HG03060 (cell line): Measurements from ENCODE around the gene LRMDA.

Experiments used
- ATAC-seq: cut with Tn5 transposase; IDR thresholded peaks from one replicate; pipeline ENCODE4 v1.9.1; 2021; ENCODE audit warnings: low read depth, moderate number of reproducible peaks; ENCODE audit not compliant: unreplicated experiment

The LRMDA gene

GRCh38 chr10:75443362-75443761 lies 11.9 kb downstream of the LRMDA start:
- no peak for ATAC-seq

- ATAC-seq = no peak
These were observed 13.5 kb downstream of the LRMDA start for GRCh38 chr10:75444781-75445386.

- ATAC-seq = no peak
These were observed 15.1 kb downstream of the LRMDA start for GRCh38 chr10:75446508-75446907.

GRCh38 chr10:75448166-75448565 lies 16.7 kb downstream of the LRMDA start:
- ATAC-seq = no peak

- ATAC-seq = no peak
These were observed 18.1 kb downstream of the LRMDA start for GRCh38 chr10:75449382-75450074.

- ATAC-seq = no peak
These were observed 18.6 kb downstream of the LRMDA start for GRCh38 chr10:75450075-75450445.

GRCh38 chr10:75450644-75451640 lies 19.5 kb downstream of the LRMDA start:
- no peak for ATAC-seq

GRCh38 chr10:75451831-75452230 lies 20.4 kb downstream of the LRMDA start:
- ATAC-seq = no peak

- ATAC-seq = no peak
These were observed 21.6 kb downstream of the LRMDA start for GRCh38 chr10:75452997-75453396.

- no peak for ATAC-seq
These were observed 24.7 kb downstream of the LRMDA start for GRCh38 chr10:75456122-75456521.

- ATAC-seq = no peak
These were observed 28.6 kb downstream of the LRMDA start for GRCh38 chr10:75460059-75460458.

- no peak for ATAC-seq
These were observed 30.5 kb downstream of the LRMDA start for GRCh38 chr10:75461672-75462649.

- no peak for ATAC-seq
These were observed 31.4 kb downstream of the LRMDA start for GRCh38 chr10:75462865-75463264.

GRCh38 chr10:75464478-75465449 lies 33.3 kb downstream of the LRMDA start:
- ATAC-seq = no peak

- no peak for ATAC-seq
These were observed 34.0 kb downstream of the LRMDA start for GRCh38 chr10:75465450-75465827.

GRCh38 chr10:75466001-75466400 lies 34.6 kb downstream of the LRMDA start:
- ATAC-seq = no peak

- no peak for ATAC-seq
These were observed 35.5 kb downstream of the LRMDA start for GRCh38 chr10:75466886-75467285.

- ATAC-seq = no peak
These were observed 37.2 kb downstream of the LRMDA start for GRCh38 chr10:75468612-75469005.

GRCh38 chr10:75469006-75469616 lies 37.7 kb downstream of the LRMDA start:
- no peak for ATAC-seq
